NCI-H460 (cell line): ENCODE results near the gene CADM2. TPM values are rescaled to one million over a fixed set of nuclear protein-coding genes. Genes with fewer than 3 reads are reported as not detected.
"Not testable (repeated sequence)": the region's sequence is repeated elsewhere in the genome, so short reads cannot be mapped to it uniquely, and the experiment has no call there.

Experiments
- DNase-seq: peaks from one replicate; pipeline ENCODE4 v3.0.0-alpha.2; 2016; ENCODE audit warnings: low read depth; ENCODE audit errors: extremely low read depth
- total RNA-seq: library from RNA; depleted of rRNA; stranded (reverse); fragments of >200 nt; shearing (Covaris generic); gene quantifications from 2 replicates; pipeline ENCODE4 v1.2.3, GENCODE V29; 2014

CADM2 gene
- total RNA-seq, 1 experiment from 2014 or later, result 25.0 TPM

- DNase-seq, result no peak
Measured at GRCh38 chr3:85433319-85433718, 474.5 kb downstream of the CADM2 start.

- no peak for DNase-seq
Measured at GRCh38 chr3:85455561-85456200, 496.9 kb downstream of the CADM2 start.

- DNase-seq, result no peak
Measured at GRCh38 chr3:85474241-85474640, 515.5 kb downstream of the CADM2 start.

GRCh38 chr3:85475346-85475745, 516.6 kb downstream of the CADM2 start:
- no peak for DNase-seq

- no peak for DNase-seq
Measured at GRCh38 chr3:85476891-85477495, 518.2 kb downstream of the CADM2 start.

- DNase-seq, result no peak
Measured at GRCh38 chr3:85481411-85482212, 522.8 kb downstream of the CADM2 start.

GRCh38 chr3:85482213-85482490, 523.4 kb downstream of the CADM2 start:
- DNase-seq, result no peak

- DNase-seq, result no peak
Measured at GRCh38 chr3:85483986-85484385, 525.2 kb downstream of the CADM2 start.

- no peak for DNase-seq
Measured at GRCh38 chr3:85487375-85487774, 528.6 kb downstream of the CADM2 start.

GRCh38 chr3:85495602-85496001, 536.8 kb downstream of the CADM2 start:
- no peak for DNase-seq

- DNase-seq, result no peak
Measured at GRCh38 chr3:85498177-85498576, 539.4 kb downstream of the CADM2 start.

- no peak for DNase-seq
Measured at GRCh38 chr3:85502148-85502875, 543.5 kb downstream of the CADM2 start.

- not testable (repeated sequence) for DNase-seq
Measured at GRCh38 chr3:85504129-85504784, 545.5 kb downstream of the CADM2 start.

- not testable (repeated sequence) for DNase-seq
Measured at GRCh38 chr3:85504785-85505511, 546.2 kb downstream of the CADM2 start.

GRCh38 chr3:85507052-85507451, 548.3 kb downstream of the CADM2 start:
- DNase-seq, result not testable (repeated sequence)

GRCh38 chr3:85508659-85509058, 549.9 kb downstream of the CADM2 start:
- no peak for DNase-seq

- DNase-seq, result no peak
Measured at GRCh38 chr3:85516146-85516545, 557.4 kb downstream of the CADM2 start.

- no peak for DNase-seq
Measured at GRCh38 chr3:85524104-85524503, 565.3 kb downstream of the CADM2 start.

GRCh38 chr3:85525264-85525663, 566.5 kb downstream of the CADM2 start:
- DNase-seq, result no peak

GRCh38 chr3:85533586-85533985, 574.8 kb downstream of the CADM2 start:
- DNase-seq, result no peak
